ENCODE measurements around the gene HDX. TPM values are rescaled to one million over a fixed set of nuclear protein-coding genes. Genes with fewer than 3 reads are reported as not detected.

The HDX gene
- total and polyA plus RNA-seq, 9 of the 15 experiments (the other 6 are each of a cell fraction or from before 2014, with no cell fraction given): not detected

GRCh38 chrX:84441143-84441542 lies 61.1 kb downstream of the HDX start (continued):
- TF ChIP-seq, protein P1, sequence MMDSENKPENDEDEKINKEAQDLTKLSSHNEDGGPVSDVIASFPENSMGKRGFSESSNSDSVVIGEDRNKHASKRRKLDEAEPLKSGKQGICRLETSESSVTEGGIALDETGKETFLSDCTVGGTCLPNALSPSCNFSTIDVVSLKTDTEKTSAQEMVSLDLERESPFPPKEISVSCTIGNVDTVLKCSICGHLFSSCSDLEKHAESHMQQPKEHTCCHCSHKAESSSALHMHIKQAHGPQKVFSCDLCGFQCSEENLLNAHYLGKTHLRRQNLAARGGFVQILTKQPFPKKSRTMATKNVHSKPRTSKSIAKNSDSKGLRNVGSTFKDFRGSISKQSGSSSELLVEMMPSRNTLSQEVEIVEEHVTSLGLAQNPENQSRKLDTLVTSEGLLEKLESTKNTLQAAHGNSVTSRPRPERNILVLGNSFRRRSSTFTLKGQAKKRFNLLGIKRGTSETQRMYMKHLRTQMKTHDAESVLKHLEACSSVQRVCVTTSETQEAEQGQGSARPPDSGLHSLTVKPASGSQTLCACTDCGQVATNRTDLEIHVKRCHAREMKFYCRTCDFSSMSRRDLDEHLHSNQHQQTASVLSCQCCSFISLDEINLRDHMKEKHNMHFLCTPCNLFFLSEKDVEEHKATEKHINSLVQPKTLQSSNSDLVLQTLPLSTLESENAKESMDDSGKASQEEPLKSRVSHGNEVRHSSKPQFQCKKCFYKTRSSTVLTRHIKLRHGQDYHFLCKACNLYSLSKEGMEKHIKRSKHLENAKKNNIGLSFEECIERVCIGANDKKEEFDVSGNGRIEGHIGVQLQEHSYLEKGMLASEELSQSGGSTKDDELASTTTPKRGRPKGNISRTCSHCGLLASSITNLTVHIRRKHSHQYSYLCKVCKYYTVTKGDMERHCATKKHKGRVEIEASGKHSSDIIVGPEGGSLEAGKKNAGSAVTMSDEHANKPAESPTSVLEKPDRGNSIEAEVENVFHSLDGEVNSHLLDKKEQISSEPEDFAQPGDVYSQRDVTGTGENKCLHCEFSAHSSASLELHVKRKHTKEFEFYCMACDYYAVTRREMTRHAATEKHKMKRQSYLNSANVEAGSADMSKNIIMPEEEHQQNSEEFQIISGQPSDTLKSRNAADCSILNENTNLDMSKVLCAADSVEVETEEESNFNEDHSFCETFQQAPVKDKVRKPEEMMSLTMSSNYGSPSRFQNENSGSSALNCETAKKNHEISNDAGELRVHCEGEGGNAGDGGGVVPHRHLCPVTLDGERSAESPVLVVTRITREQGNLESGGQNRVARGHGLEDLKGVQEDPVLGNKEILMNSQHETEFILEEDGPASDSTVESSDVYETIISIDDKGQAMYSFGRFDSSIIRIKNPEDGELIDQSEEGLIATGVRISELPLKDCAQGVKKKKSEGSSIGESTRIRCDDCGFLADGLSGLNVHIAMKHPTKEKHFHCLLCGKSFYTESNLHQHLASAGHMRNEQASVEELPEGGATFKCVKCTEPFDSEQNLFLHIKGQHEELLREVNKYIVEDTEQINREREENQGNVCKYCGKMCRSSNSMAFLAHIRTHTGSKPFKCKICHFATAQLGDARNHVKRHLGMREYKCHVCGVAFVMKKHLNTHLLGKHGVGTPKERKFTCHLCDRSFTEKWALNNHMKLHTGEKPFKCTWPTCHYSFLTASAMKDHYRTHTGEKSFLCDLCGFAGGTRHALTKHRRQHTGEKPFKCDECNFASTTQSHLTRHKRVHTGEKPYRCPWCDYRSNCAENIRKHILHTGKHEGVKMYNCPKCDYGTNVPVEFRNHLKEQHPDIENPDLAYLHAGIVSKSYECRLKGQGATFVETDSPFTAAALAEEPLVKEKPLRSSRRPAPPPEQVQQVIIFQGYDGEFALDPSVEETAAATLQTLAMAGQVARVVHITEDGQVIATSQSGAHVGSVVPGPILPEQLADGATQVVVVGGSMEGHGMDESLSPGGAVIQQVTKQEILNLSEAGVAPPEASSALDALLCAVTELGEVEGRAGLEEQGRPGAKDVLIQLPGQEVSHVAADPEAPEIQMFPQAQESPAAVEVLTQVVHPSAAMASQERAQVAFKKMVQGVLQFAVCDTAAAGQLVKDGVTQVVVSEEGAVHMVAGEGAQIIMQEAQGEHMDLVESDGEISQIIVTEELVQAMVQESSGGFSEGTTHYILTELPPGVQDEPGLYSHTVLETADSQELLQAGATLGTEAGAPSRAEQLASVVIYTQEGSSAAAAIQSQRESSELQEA (IDR thresholded peaks at IDR 0.05; ENCODE audit: low read depth): no peak

- FAIRE-seq (no peak), ATAC-seq (no peak), DNase-seq (ENCODE audit: extremely low read depth in 1 of 4, low spot score in 3 of 4) (no peak)
- intact Hi-C loops (cut with micrococcal nuclease) (no loop called here), in situ Hi-C loops (cut with MboI) (no loop called here)
- Histone ChIP-seq H3K27ac (ENCODE audit: extremely low read depth, low read depth, low read length) (no peak overlapping the region), H3K36me3 (ENCODE audit: control insufficient read depth, insufficient read depth, low read length) (no peaks in the 10 kb centered on the region), H3K27me3 (ENCODE audit: control insufficient read depth in 2 of 2, insufficient read depth in 2 of 2, low read length in 2 of 2) (no peaks in the 10 kb centered on the region), H3K79me2 (ENCODE audit: control insufficient read depth, insufficient read depth, low read length) (no peaks in the 10 kb centered on the region), H3K9me1 (ENCODE audit: control insufficient read depth, insufficient read depth, low read length) (no peaks in the 10 kb centered on the region), H3K9me3 (replicated peaks; ENCODE audit: control insufficient read depth, insufficient read depth, low read depth, low read length) (no peaks in the 10 kb centered on the region), H3K4me1 (replicated peaks in 1 of 2; ENCODE audit: control insufficient read depth in 2 of 2, insufficient read depth in 2 of 2, low read length in 2 of 2) (no peaks in the 10 kb centered on the region), H3K9ac (ENCODE audit: insufficient read depth in 1 of 2, low read depth in 2 of 2, low read length in 2 of 2) (no peak overlapping the region), H4K20me1 (replicated peaks; ENCODE audit: control insufficient read depth, insufficient read depth, low read length) (no peaks in the 10 kb centered on the region), H2AFZ (ENCODE audit: low read depth, low read length) (no peak overlapping the region), H3K4me3 (no peak overlapping the region), H3K4me2 (ENCODE audit: insufficient read depth, low read length) (no peak overlapping the region)
- no TSS peak for BruUV-seq (replicated peaks)
- ChIA-PET POLR2A (no interaction called here), CTCF (ENCODE audit: low intra/inter-chr PET ratio) (no interaction called here)
- TF ChIP-seq PML (IDR thresholded peaks at IDR 0.05; ENCODE audit: low read length): no peak
- TF ChIP-seq ETS2 (tag; IDR thresholded peaks at IDR 0.05; ENCODE audit: borderline replicate concordance, poor library complexity, severe bottlenecking): no peak
- no peak for TF ChIP-seq LCOR (CRISPR knock-in tag; IDR thresholded peaks at IDR 0.05)
- no peak for TF ChIP-seq ELF4 (CRISPR knock-in tag; IDR thresholded peaks at IDR 0.05)
- TF ChIP-seq, protein P2, sequence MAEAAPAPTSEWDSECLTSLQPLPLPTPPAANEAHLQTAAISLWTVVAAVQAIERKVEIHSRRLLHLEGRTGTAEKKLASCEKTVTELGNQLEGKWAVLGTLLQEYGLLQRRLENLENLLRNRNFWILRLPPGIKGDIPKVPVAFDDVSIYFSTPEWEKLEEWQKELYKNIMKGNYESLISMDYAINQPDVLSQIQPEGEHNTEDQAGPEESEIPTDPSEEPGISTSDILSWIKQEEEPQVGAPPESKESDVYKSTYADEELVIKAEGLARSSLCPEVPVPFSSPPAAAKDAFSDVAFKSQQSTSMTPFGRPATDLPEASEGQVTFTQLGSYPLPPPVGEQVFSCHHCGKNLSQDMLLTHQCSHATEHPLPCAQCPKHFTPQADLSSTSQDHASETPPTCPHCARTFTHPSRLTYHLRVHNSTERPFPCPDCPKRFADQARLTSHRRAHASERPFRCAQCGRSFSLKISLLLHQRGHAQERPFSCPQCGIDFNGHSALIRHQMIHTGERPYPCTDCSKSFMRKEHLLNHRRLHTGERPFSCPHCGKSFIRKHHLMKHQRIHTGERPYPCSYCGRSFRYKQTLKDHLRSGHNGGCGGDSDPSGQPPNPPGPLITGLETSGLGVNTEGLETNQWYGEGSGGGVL (CRISPR knock-in tag; IDR thresholded peaks at IDR 0.05): no peak
- TF ChIP-seq STAT5A (IDR thresholded peaks at IDR 0.05; ENCODE audit: borderline replicate concordance, low read length): no peak
- TF ChIP-seq KAT2B (IDR thresholded peaks at IDR 0.05; ENCODE audit: low read depth, low read length): no peak
- TF ChIP-seq, protein P3, sequence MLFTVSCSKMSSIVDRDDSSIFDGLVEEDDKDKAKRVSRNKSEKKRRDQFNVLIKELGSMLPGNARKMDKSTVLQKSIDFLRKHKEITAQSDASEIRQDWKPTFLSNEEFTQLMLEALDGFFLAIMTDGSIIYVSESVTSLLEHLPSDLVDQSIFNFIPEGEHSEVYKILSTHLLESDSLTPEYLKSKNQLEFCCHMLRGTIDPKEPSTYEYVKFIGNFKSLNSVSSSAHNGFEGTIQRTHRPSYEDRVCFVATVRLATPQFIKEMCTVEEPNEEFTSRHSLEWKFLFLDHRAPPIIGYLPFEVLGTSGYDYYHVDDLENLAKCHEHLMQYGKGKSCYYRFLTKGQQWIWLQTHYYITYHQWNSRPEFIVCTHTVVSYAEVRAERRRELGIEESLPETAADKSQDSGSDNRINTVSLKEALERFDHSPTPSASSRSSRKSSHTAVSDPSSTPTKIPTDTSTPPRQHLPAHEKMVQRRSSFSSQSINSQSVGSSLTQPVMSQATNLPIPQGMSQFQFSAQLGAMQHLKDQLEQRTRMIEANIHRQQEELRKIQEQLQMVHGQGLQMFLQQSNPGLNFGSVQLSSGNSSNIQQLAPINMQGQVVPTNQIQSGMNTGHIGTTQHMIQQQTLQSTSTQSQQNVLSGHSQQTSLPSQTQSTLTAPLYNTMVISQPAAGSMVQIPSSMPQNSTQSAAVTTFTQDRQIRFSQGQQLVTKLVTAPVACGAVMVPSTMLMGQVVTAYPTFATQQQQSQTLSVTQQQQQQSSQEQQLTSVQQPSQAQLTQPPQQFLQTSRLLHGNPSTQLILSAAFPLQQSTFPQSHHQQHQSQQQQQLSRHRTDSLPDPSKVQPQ (CRISPR knock-in tag; IDR thresholded peaks at IDR 0.05; ENCODE audit: borderline replicate concordance): no peak
These were observed 87.1 kb downstream of the HDX start for GRCh38 chrX:84415140-84415539.

Measured in K562 (cell line).